ENCODE measurements around the gene CHD2.

GRCh38 chr15:92882697-92883162, 17.4 kb upstream of the CHD2 start:
- TF ChIP-seq EZH2 (IDR thresholded peaks at IDR 0.05; ENCODE audit: borderline replicate concordance, low read depth, low read length, severe bottlenecking) (no peak), CTCF (IDR thresholded peaks at IDR 0.05; ENCODE audit: borderline replicate concordance, extremely low read depth, low read length, poor library complexity, severe bottlenecking) (no peak)
